HEK293 (cell line): ENCODE data around the gene MARF1.

Experiments used
- CTCF ChIA-PET: fragments of 350-600 bp; formaldehyde crosslinking; extraction: SDS; loops from one replicate; lab custom pipeline; 2021; ENCODE audit warnings: antibody characterized with exemption; lab: Yijun Ruan, JAX
- POLR2A ChIA-PET: fragments of 300-600 bp; formaldehyde crosslinking; extraction: SDS; loops from one replicate; lab custom pipeline; 2020; ENCODE audit warnings: antibody characterized with exemption, inconsistent platforms; lab: Yijun Ruan, JAX
- H3K27ac ChIP-seq: fragments of 200-500 bp; sonication (Bioruptor generic); 2 replicates; pipeline ENCODE4 v1.5.1; 2014; ENCODE audit warnings: low read depth, low read length, control low read depth, inconsistent platforms; ENCODE audit errors: extremely low read depth
- H3K36me3 ChIP-seq, 2 experiments: fragments of 200-500 bp in 1 of 2; sonication (Bioruptor generic) in 1 of 2; 1 replicate in 1 of 2; 2 replicates in 1 of 2; pipeline ENCODE4 v1.5.1; 2014 to 2017; ENCODE audit warnings: inconsistent platforms in 2 of 2, low read length in 2 of 2; ENCODE audit not compliant: control insufficient read depth in 2 of 2, insufficient read depth in 1 of 2
- H3K4me1 ChIP-seq: fragments of 200-500 bp; sonication (Bioruptor generic); 2 replicates; pipeline ENCODE4 v1.5.1; 2014; ENCODE audit warnings: mild to moderate bottlenecking, low read length, inconsistent platforms; ENCODE audit not compliant: control insufficient read depth, insufficient read depth
- H3K4me3 ChIP-seq: 2 replicates; pipeline ENCODE4 v1.5.1; 2011; ENCODE audit warnings: low read depth, mild to moderate bottlenecking, control low read depth, low read length, moderate library complexity
- H3K9me3 ChIP-seq: fragments of 200-500 bp; sonication (Bioruptor generic); 2 replicates; pipeline ENCODE4 v1.5.1; 2014; ENCODE audit warnings: low read depth, low read length, inconsistent platforms; ENCODE audit not compliant: control insufficient read depth, insufficient read depth
- OSR2 ChIP-seq: fragments of 450-650 bp; formaldehyde crosslinking; IDR thresholded peaks from 2 replicates; pipeline ENCODE4 v1.5.1; 2016; ENCODE audit warnings: missing biosample characterization, missing genetic modification characterization
- SCRT1 ChIP-seq: fragments of 450-650 bp; formaldehyde crosslinking; IDR thresholded peaks from 2 replicates; pipeline ENCODE4 v1.5.1; 2016; ENCODE audit warnings: missing biosample characterization, missing genetic modification characterization, borderline replicate concordance
- ZBTB1 ChIP-seq: fragments of 450-650 bp; formaldehyde crosslinking; IDR thresholded peaks from 2 replicates; pipeline ENCODE4 v1.5.1; 2016; ENCODE audit warnings: missing biosample characterization, missing genetic modification characterization
- ZBTB17 ChIP-seq: fragments of 450-650 bp; formaldehyde crosslinking; IDR thresholded peaks from 2 replicates; pipeline ENCODE4 v1.5.1; 2016; ENCODE audit warnings: missing biosample characterization, missing genetic modification characterization
- ZBTB49 ChIP-seq: fragments of 450-650 bp; formaldehyde crosslinking; IDR thresholded peaks from 2 replicates; pipeline ENCODE4 v1.5.1; 2016; ENCODE audit warnings: missing biosample characterization, missing genetic modification characterization, low read depth
- ZBTB8A ChIP-seq: fragments of 450-650 bp; formaldehyde crosslinking; IDR thresholded peaks from 2 replicates; pipeline ENCODE4 v1.5.1; 2016; ENCODE audit warnings: missing biosample characterization, missing genetic modification characterization
- ZNF155 ChIP-seq: fragments of 450-650 bp; formaldehyde crosslinking; IDR thresholded peaks from 2 replicates; pipeline ENCODE4 v1.5.1; 2016; ENCODE audit warnings: missing biosample characterization, missing genetic modification characterization
- ZNF157 ChIP-seq: fragments of 450-650 bp; formaldehyde crosslinking; IDR thresholded peaks from 2 replicates; pipeline ENCODE4 v1.5.1; 2016; ENCODE audit warnings: missing biosample characterization, missing genetic modification characterization
- ZNF169 ChIP-seq: fragments of 450-650 bp; formaldehyde crosslinking; IDR thresholded peaks from 2 replicates; pipeline ENCODE4 v1.5.1; 2016; ENCODE audit warnings: missing biosample characterization, missing genetic modification characterization
- ZNF23 ChIP-seq: fragments of 450-650 bp; formaldehyde crosslinking; IDR thresholded peaks from 2 replicates; pipeline ENCODE4 v1.5.1; 2016; ENCODE audit warnings: missing biosample characterization, missing genetic modification characterization, borderline replicate concordance
- ZNF24 ChIP-seq: fragments of 450-650 bp; formaldehyde crosslinking; IDR thresholded peaks from 2 replicates; pipeline ENCODE4 v1.5.1; 2016; ENCODE audit warnings: missing biosample characterization, missing genetic modification characterization
- ZNF266 ChIP-seq: fragments of 450-650 bp; formaldehyde crosslinking; IDR thresholded peaks from 2 replicates; pipeline ENCODE4 v1.5.1; 2016; ENCODE audit warnings: missing biosample characterization, missing genetic modification characterization, low read depth
- ZNF274 ChIP-seq, 2 experiments: fragments of 200-500 bp in 1 of 2; fragments of 450-650 bp in 1 of 2; sonication (Bioruptor generic) in 1 of 2; formaldehyde crosslinking in 1 of 2; IDR thresholded peaks; 2 replicates each; pipeline versions ENCODE4 v1.5.1 to v1.6.1; 2014 to 2016; ENCODE audit warnings: borderline replicate concordance in 1 of 2, inconsistent platforms in 1 of 2, low read length in 1 of 2, missing biosample characterization in 1 of 2, missing genetic modification characterization in 1 of 2
- ZNF473 ChIP-seq: fragments of 450-650 bp; formaldehyde crosslinking; IDR thresholded peaks from 2 replicates; pipeline ENCODE4 v1.5.1; 2017; ENCODE audit warnings: missing biosample characterization, missing genetic modification characterization
- ZNF48 ChIP-seq: fragments of 450-650 bp; formaldehyde crosslinking; IDR thresholded peaks from 2 replicates; pipeline ENCODE4 v1.5.1; 2016; ENCODE audit warnings: missing biosample characterization, missing genetic modification characterization
- ZNF530 ChIP-seq: fragments of 450-650 bp; formaldehyde crosslinking; IDR thresholded peaks from 2 replicates; pipeline ENCODE4 v1.5.1; 2016; ENCODE audit warnings: low read depth, missing biosample characterization, missing genetic modification characterization
- ZNF585B ChIP-seq: fragments of 450-650 bp; formaldehyde crosslinking; IDR thresholded peaks from 2 replicates; pipeline ENCODE4 v1.5.1; 2016; ENCODE audit warnings: missing biosample characterization, missing genetic modification characterization
- ZNF629 ChIP-seq: fragments of 450-650 bp; formaldehyde crosslinking; IDR thresholded peaks from 2 replicates; pipeline ENCODE4 v1.5.1; 2017; ENCODE audit warnings: missing biosample characterization, missing genetic modification characterization
- ZNF658 ChIP-seq: fragments of 450-650 bp; formaldehyde crosslinking; IDR thresholded peaks from 2 replicates; pipeline ENCODE4; 2016; ENCODE audit warnings: missing biosample characterization, missing genetic modification characterization
- ZNF776 ChIP-seq: fragments of 450-650 bp; formaldehyde crosslinking; IDR thresholded peaks from 2 replicates; pipeline ENCODE4 v1.5.0; 2017; ENCODE audit warnings: missing biosample characterization, missing genetic modification characterization, borderline replicate concordance
- ZXDB ChIP-seq: fragments of 450-650 bp; formaldehyde crosslinking; IDR thresholded peaks from 2 replicates; pipeline ENCODE4 v1.5.1; 2016; ENCODE audit warnings: missing biosample characterization, missing genetic modification characterization
- TF ChIP-seq, protein P1 (sequence below): sonication (generic); formaldehyde crosslinking; IDR thresholded peaks from 2 replicates; pipeline ENCODE4 v1.8.1; 2022; ENCODE audit warnings: mild to moderate bottlenecking, moderate library complexity, missing genetic modification reagents
- TF ChIP-seq, protein P2 (sequence below): fragments of 450-650 bp; formaldehyde crosslinking; IDR thresholded peaks from 2 replicates; pipeline ENCODE4 v1.5.1; 2016; ENCODE audit warnings: missing biosample characterization, missing genetic modification characterization

The MARF1 gene

DNA sequence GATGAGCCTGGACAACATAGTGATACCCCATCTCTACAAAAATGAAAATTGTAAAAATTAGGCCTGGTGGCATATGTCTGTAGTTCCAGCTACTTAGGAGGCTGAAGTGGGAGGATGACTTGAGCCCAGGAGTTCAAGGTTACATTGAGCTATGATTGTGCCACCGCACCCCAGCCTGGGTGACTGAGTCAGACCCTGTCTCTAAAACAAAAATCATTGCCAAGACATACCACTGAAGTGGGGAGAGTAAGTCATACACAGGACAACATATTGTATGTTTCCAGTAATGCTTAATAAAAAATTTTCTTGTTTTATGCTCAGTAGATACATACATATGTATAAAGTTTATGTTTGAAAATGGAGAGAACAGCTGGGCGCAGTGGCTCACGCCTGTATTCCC, 46.3 kb upstream of the MARF1 start:
- POLR2A ChIA-PET: no interaction called here
- no peak overlapping the region for H3K27ac ChIP-seq
- H3K4me3 ChIP-seq: no peak overlapping the region
- H3K36me3 ChIP-seq: peaks cover 53 to 92% of the 10 kb centered on the region in 2 experiments
- CTCF ChIA-PET: interaction anchor here (0.6 to 1.0 kb wide), 3 partner anchors 8 to 638 kb away, joined by 3 read pairs; no protein-coding TSS in a partner anchor
- H3K9me3 ChIP-seq: no peaks in the 10 kb centered on the region
- TF ChIP-seq, protein P1, sequence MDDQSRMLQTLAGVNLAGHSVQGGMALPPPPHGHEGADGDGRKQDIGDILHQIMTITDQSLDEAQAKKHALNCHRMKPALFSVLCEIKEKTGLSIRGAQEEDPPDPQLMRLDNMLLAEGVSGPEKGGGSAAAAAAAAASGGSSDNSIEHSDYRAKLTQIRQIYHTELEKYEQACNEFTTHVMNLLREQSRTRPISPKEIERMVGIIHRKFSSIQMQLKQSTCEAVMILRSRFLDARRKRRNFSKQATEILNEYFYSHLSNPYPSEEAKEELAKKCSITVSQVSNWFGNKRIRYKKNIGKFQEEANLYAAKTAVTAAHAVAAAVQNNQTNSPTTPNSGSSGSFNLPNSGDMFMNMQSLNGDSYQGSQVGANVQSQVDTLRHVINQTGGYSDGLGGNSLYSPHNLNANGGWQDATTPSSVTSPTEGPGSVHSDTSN (CRISPR knock-in tag): no peak
- TF ChIP-seq ZNF48 (tag by site-specific recombination): no peak
- no peak for TF ChIP-seq ZNF169 (tag by site-specific recombination)
- TF ChIP-seq ZNF24 (tag by site-specific recombination): no peak
- no peak for TF ChIP-seq ZNF629
- TF ChIP-seq OSR2 (tag by site-specific recombination): no peak
- TF ChIP-seq ZNF23 (tag by site-specific recombination): no peak
- TF ChIP-seq ZNF776 (tag by site-specific recombination): no peak
- no peak for TF ChIP-seq ZBTB1
- no peak for TF ChIP-seq ZNF473 (tag by site-specific recombination)
- TF ChIP-seq ZNF658 (tag by site-specific recombination): no peak
- TF ChIP-seq ZNF530 (tag by site-specific recombination): no peak
- TF ChIP-seq ZBTB49: no peak
- no peak for TF ChIP-seq ZNF274 (IDR thresholded peaks at IDR 0.05; ENCODE audit: low read length)
- no peak for TF ChIP-seq ZNF274 (tag by site-specific recombination; IDR thresholded peaks at IDR 0.05; ENCODE audit: borderline replicate concordance)
- TF ChIP-seq ZNF266 (tag by site-specific recombination): no peak
- no peak for TF ChIP-seq ZNF585B
- no peak for TF ChIP-seq ZXDB
- no peak for TF ChIP-seq ZBTB8A
- TF ChIP-seq, protein P2, sequence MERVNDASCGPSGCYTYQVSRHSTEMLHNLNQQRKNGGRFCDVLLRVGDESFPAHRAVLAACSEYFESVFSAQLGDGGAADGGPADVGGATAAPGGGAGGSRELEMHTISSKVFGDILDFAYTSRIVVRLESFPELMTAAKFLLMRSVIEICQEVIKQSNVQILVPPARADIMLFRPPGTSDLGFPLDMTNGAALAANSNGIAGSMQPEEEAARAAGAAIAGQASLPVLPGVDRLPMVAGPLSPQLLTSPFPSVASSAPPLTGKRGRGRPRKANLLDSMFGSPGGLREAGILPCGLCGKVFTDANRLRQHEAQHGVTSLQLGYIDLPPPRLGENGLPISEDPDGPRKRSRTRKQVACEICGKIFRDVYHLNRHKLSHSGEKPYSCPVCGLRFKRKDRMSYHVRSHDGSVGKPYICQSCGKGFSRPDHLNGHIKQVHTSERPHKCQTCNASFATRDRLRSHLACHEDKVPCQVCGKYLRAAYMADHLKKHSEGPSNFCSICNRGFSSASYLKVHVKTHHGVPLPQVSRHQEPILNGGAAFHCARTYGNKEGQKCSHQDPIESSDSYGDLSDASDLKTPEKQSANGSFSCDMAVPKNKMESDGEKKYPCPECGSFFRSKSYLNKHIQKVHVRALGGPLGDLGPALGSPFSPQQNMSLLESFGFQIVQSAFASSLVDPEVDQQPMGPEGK (tag by site-specific recombination): no peak
- no peak for TF ChIP-seq SCRT1 (tag by site-specific recombination)
- H3K4me1 ChIP-seq: no peaks in the 10 kb centered on the region

GRCh38 chr16:15686287-15686686, 43.3 kb upstream of the MARF1 start:
- POLR2A ChIA-PET: no interaction called here
- no peak overlapping the region for H3K4me3 ChIP-seq
- H3K27ac ChIP-seq: no peak overlapping the region
- no peaks in the 10 kb centered on the region for H3K9me3 ChIP-seq
- TF ChIP-seq ZBTB17 (tag by site-specific recombination) (no peak), ZBTB8A (no peak), ZNF155 (tag by site-specific recombination) (no peak), ZNF157 (tag by site-specific recombination) (no peak)
- no peaks in the 10 kb centered on the region for H3K4me1 ChIP-seq
- CTCF ChIA-PET: no interaction called here
- peaks cover 52 to 77% of the 10 kb centered on the region in 2 experiments for H3K36me3 ChIP-seq
